Kidney glomerular epithelial cell (primary cell): ENCODE results near the gene CACYBP.

ENCODE experiments used
- DNase-seq: peaks from one replicate; lab custom pipeline; 2025; lab: John Stamatoyannopoulos, UW

Gene CACYBP

DNA sequence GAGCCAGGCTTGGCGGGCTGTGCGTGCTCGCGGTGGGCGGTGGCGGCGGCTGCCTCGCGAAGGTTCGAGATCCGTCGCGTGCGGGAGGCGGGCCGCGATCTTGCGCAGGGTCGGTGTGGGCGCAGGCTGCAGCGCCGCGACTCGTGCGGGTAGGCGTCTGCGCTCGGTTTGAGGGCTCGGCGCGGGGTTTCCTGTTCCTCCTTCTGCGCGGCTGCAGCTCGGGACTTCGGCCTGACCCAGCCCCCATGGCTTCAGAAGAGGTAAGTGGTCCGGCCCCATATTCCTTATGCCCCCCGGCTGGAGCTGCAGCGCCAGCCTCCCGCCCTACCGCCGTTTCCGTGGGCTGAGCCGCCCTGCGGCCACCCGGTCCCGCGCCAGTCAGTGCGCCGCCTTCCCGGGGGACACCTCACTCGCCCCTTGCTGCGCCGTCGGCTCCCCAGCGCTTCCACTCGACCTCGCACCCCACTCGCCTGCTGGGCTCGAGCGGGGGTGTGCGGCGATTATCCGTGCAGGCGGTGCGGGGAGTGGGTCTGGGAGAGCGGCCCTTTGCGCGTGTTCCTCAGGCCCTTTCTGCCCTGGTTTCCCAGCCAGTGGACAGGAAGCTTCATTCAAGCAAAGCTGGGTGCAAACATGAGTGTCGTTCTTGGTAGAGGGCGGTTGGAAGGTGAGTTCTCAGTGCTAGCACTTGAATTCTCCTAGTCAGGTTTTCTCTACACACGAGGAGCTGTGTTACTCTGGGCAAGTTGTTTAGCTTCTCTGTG, at the start of gene CACYBP:
Gene CACYBP (plus strand): TSS at position 12 of the 761 bp plus-strand sequence. CDS start 234 bp downstream, at position 246.
- DNase-seq = peak; percentile 59

- no peak for DNase-seq
Measured at GRCh38 chr1:174953285-174954072, 46.3 kb upstream of the CACYBP start.

GRCh38 chr1:174954073-174954460, 45.7 kb upstream of the CACYBP start:
- peak; percentile 8 for DNase-seq

- DNase-seq = no peak
Measured at GRCh38 chr1:174954671-174955669, 44.8 kb upstream of the CACYBP start.

- DNase-seq = no peak
Measured at GRCh38 chr1:174956086-174956485, 43.7 kb upstream of the CACYBP start.

DNA sequence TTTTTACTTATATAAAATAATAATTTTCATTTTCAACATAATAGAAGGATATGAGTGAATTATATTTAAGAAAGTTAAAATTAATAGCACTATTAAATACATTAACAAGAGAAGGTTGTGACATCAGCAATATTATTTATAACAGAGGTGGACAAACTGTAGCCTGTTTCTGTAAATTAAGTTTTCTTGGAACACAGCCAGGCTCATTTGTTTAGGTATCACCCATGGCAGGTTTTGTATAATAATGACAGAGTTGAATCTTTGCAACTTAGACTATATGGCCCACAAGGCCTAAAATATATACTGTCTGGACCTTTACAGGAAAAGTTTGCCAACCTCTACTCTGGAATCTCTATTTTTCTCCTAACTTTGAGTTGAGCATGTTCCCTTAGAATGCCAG, 42.8 kb upstream of the CACYBP start:
- no peak for DNase-seq

DNA sequence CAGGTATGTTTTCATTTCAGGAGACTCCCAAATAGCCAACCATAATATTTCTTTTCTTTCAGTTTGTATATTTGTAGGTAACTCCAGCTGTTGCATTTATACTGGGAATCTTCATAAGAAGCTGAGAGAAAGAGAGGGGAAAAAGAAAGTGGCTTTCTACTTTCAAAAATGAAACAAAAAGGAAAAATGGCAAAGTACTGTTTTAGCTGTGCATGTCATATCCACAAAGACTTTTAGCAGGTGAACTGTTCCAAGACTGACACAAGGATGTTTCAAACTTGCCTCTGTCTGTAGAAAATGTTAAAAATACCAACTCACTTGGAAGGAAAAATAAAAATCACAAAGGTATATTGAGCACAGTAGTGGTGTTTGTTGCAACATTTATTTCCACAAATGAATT, 41.9 kb upstream of the CACYBP start:
- no peak for DNase-seq

- no peak for DNase-seq
Measured at GRCh38 chr1:174958396-174958795, 41.4 kb upstream of the CACYBP start.

- no peak for DNase-seq
Measured at GRCh38 chr1:174960362-174960761, 39.4 kb upstream of the CACYBP start.

- no peak for DNase-seq
Measured at GRCh38 chr1:174963529-174964125, 36.1 kb upstream of the CACYBP start.

DNA sequence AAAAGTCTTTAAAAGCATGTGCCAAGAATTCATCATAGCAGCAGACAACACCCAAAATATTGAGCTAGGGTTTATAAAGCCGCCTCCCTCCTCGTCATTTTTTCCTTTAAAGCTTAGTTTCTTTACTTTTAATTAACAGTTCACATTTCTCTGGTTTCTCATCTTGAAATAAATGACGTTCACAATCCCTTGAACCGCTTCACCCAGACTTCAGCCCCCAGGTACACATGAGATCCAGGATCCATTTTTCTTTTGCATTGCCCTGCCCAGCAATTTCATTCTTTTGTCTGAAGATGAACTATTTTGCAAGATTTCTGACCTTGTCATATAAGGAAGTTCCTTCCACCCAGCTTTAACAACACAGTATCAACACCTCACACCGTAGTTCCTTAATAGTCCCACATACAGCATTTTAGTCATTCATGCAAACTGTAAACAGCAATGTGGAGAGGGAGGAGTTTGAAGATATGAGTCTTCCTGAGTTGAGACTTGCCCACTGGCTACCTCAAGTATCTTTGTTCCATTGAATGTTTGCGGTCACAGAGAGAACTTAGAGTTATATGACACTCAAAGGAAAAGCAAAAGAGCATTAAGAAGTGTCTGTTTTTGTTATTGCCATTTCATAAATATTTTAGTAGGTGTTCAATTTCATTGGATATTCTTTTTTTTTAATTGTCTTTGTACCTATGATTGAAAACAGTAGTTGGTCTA, 35.3 kb upstream of the CACYBP start:
- no peak for DNase-seq

- DNase-seq = no peak
Measured at GRCh38 chr1:174964972-174965361, 34.8 kb upstream of the CACYBP start.

DNA sequence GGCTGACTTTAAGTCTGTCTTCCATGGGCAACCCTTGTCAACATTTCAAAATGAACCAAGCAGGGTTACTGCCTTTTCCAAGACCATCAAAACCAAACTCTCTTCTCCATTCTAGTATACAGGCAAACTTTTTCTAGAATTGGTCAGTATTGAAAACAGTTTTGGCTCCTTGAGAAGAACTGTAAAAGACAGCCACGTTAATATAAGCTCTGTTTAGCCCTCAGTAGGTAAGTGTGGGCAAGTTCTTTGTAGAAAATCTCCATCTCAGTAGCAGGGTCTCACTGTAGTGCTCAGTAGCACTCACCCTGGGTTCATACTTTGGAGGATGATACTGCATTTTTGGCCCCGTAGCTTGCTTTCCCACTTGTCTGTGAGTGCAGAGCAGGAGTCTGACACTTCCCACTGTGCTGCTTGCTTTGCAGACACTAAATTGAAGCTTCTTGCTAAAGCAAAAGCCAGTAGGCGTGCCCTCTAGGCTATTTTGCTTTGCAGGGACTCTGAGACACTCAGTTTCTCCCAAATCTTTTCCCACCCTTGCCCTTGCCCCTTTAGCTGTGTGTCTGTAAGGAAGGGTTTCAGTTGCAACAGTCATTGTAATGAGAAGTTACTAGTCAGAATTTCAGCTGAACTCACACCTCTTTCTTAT, 34.3 kb upstream of the CACYBP start:
- DNase-seq = no peak

DNA sequence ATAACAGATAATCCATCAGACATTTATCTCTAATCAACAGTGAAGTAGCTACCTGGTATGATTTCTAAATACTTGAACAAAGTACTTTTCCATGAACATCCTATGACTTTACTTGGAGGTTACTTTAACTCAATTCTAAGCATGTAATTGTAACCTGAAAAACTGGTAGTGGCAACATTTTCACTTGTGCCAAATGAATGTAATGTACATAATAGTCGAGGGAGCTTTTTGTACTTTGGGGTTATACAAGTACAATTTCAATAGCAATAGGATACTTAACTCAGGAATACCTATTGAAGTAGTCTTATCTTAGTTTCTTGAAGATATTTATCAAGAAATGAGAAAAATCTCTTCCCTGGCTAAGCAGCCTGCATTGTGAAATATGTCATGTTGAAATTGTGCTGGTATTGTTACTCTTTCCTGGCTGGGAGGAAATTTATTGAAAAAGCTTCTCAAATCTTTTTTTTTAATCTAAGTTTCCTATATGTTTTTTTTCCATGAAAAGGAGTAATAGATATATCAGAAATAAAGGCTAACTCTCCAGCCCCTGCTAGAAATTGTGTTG, 33.7 kb upstream of the CACYBP start:
- DNase-seq = no peak

DNA sequence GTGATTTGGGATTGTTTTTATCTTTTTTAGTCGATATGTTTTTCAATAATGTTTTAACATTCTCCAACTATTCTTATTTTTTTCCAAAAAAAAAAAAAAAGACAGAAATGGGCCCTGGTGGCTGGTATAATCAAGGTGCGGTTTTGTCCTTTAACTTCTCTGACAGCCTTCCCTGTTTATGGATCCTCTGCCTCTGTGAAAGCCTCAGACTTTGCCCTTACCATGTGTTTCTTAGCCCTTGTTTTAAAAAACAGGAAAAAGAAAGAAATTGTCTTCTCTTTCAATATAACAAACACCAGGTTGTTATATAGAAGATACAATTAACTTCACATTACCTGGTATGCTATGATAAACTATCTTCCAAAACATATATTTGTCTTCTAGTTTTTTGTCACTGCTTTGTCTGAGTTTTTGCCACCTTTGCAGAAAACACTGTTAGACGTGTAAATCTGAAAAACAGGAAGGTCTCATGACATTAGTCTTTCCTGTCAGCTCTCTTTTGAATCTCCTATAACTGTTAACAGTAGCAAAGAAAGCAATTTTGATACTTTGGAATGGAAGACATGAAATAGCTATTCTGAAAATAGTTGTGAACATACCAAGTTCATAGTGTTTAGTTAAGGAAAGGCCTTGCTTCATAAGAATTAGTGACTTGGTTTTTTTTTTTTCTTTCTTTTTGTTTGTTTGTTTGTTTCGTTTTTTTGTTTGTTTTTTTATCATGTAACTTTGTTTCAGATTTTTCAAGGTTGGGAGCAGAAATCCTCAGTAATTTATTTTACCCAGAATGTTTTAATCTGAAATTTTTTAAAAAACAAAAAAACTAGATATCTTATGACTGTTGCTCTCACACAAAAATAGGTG, 31.7 kb upstream of the CACYBP start:
- DNase-seq = no peak

DNA sequence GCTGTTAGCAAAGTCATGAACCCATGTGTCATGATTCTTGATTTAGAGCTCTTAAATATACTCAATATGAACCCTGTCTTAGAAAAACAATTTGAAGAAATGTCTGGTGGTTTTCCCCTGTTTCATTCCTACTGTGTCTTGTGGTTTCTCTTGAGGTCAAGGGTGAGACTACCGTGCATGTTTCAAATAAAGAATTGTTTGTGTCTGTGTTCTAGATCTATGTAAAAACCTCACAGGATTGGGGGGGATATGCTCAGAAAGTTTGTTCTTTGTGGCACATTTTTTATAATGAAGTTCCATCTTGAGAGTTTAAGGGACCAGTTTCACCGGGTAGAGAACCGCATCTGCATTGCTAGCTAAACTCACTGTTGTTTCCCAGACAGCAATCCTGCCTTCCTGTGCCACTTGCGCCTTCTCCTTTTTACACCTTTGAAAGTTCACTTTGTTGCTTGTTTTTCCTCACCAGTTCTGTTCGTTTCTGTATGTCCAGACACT, 30.9 kb upstream of the CACYBP start:
- peak; percentile 85 for DNase-seq

GRCh38 chr1:174969977-174970376, 29.8 kb upstream of the CACYBP start:
- no peak for DNase-seq

DNA sequence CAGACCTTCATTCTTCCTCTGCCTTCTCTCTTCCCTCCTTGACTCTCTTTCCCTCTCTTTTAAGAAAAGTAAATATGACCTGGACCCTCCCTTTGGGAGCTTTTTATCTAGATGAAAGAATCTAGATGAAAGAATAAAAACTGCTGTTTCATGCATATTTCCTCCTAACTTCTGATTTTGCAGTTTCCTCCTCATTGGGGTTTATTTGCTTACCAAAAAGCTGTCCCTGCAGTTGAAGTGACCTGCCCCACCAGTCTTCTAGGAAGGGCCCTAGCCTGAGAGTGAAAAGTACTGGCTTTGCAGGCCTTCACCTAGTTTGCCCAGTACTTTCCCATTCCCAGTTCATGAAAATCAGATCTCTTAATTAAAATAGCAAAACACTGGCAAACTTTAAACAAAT, 28.3 kb upstream of the CACYBP start:
- no peak for DNase-seq

DNA sequence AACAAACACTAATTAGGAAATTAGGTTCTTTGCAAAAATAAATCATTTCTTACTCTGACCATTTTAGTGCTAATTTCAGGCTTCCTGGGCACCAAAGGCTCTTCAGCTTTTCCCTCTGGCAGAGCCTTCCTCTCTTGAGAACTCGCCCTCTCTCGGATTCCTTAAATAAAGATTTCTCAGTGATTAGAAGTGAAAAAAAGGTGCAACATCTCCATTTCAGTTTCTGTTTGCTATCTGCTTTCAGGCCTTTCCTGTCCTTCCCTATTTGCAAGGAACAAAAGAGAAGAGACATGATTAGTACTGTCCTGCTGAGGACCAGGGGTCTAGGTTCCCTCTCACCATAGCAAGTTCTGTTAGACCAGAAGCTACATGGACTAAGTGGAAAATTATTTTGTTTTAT, 27.8 kb upstream of the CACYBP start:
- no peak for DNase-seq
